ENCODE measurements around the gene GDF2.

Gene GDF2

GRCh38 chr10:47286591-47287315 is 35.5 kb upstream of the GDF2 start:
- TF ChIP-seq GATA3 (IDR thresholded peaks at IDR 0.05; ENCODE audit: low read depth, low read length) (no peak), GATA2 (IDR thresholded peaks at IDR 0.05; ENCODE audit: low read depth, low read length) (no peak)

DNA sequence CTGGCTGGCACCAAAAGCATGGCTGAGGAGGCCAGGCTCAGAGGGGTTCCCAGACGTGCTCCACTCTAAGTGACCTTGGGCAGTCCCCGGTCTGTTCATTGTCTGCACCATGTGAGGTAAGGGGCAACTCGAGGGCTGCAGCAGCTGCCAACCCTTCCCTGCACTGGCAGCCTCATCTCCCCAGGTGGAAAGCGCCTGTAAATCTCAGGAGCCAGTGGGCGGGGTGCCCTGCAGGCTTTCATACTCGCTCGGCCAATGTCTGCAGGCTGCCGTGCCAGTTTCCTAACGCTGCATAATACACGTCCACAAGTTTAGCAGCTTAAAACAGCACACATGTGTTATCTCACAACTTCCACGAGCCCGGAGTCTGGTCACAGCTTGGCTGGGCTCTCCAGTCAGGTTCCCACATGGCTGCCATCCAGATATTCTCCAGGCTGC is 34.9 kb upstream of the GDF2 start:
- TF ChIP-seq GATA3 (IDR thresholded peaks at IDR 0.05; ENCODE audit: low read depth, low read length) (no peak), GATA2 (IDR thresholded peaks at IDR 0.05; ENCODE audit: low read depth, low read length) (no peak; the same call in 1 of the 2 replicates)

DNA sequence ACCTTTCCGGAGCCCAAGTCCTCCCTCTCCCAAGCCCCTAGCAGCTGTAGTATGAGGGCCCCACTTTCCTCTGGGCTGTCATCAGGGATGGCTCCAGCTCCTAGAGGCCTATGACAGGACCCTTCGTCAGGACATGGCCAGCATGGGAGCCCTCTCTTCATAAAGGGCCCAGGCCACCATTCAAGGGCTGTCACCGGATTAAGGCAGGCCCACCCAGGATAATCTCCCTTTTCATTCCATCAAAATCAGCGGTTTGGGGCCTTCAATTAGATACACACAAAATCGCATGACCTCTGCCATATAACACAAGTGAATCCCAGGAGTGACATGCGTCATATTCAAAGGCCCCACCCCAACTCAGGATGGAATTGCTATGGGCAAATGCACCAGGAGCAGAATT is 34.4 kb upstream of the GDF2 start:
- no peak for TF ChIP-seq GATA2 (IDR thresholded peaks at IDR 0.05; ENCODE audit: low read depth, low read length)
- no peak for TF ChIP-seq GATA3 (IDR thresholded peaks at IDR 0.05; ENCODE audit: low read depth, low read length)

GRCh38 chr10:47288236-47288635 is 34.0 kb upstream of the GDF2 start:
- TF ChIP-seq GATA2 (IDR thresholded peaks at IDR 0.05; ENCODE audit: low read depth, low read length), result no peak
- no peak for TF ChIP-seq GATA3 (IDR thresholded peaks at IDR 0.05; ENCODE audit: low read depth, low read length)

- TF ChIP-seq GATA2 (IDR thresholded peaks at IDR 0.05; ENCODE audit: low read depth, low read length), result no peak
Observed at GRCh38 chr10:47288916-47289495, 33.2 kb upstream of the GDF2 start.

DNA sequence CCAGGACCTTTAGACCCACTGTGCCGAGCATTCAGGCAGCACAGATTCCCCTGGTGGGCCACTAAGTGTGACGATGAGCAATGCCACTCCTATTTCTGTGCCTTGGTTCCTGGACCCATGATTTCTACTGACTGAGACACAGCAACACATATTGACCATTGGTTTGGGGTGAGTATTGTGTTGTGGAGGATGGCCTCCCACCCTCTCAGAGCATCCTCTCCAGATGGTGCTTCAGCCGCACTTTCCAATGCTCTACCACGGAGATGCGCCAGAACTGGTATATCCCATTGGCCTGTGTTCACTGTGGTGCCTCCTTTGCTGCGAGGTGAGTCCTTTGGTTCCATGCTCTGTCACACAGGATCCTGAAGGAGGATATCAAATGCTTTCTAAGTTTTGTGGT is 32.3 kb upstream of the GDF2 start:
- TF ChIP-seq GATA3 (IDR thresholded peaks at IDR 0.05; ENCODE audit: low read depth, low read length) (no peak), GATA2 (IDR thresholded peaks at IDR 0.05; ENCODE audit: low read depth, low read length) (no peak)

GRCh38 chr10:47290338-47290737 is 31.9 kb upstream of the GDF2 start:
- TF ChIP-seq GATA2 (IDR thresholded peaks at IDR 0.05; ENCODE audit: low read depth, low read length) (no peak), GATA3 (IDR thresholded peaks at IDR 0.05; ENCODE audit: low read depth, low read length) (no peak)

GRCh38 chr10:47291682-47292081 is 30.6 kb upstream of the GDF2 start:
- TF ChIP-seq GATA2 (IDR thresholded peaks at IDR 0.05; ENCODE audit: low read depth, low read length), result no peak

DNA sequence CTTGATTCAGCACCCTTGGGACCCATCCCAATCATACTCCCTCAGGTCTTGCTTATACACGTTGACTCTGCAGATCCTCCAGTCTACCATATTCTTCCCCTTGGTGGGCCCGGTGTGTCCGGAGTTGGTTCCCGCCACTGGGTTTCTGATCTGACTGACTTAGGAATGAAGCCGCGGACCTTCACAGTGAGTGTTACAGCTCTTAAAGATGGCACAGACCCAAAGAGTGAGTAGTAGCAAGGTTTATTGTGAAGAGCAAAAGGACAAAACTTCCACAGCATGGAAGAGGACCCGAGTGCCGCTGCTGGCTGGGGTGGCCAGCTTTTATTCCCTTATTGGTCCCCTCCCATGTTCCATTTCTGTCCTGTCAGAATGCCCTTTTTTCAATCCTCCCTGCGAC is 28.2 kb upstream of the GDF2 start:
- no peak for TF ChIP-seq GATA3 (IDR thresholded peaks at IDR 0.05; ENCODE audit: low read depth, low read length)
- TF ChIP-seq GATA2 (IDR thresholded peaks at IDR 0.05; ENCODE audit: low read depth, low read length), result no peak

DNA sequence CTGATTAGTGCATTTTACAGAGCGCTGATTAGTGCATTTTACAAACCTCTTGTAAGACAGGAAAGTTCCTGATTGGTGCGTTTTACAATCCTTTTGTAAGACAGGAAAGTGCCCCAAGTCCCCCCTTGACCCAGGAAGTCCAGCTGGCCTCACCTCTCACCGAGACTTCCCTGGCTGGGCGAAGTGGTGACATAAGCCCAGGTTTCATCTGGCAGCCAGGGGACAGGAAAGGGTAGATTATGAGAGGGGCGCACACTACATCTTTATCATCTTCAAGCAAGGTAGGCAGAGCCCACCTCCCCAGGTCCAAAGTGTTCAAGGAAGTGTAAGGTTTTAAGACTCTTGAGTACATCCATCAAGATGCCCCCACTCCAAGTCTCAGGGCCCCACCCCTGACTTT is 27.8 kb upstream of the GDF2 start:
- TF ChIP-seq GATA3 (IDR thresholded peaks at IDR 0.05; ENCODE audit: low read depth, low read length) (no peak), GATA2 (IDR thresholded peaks at IDR 0.05; ENCODE audit: low read depth, low read length) (no peak)

DNA sequence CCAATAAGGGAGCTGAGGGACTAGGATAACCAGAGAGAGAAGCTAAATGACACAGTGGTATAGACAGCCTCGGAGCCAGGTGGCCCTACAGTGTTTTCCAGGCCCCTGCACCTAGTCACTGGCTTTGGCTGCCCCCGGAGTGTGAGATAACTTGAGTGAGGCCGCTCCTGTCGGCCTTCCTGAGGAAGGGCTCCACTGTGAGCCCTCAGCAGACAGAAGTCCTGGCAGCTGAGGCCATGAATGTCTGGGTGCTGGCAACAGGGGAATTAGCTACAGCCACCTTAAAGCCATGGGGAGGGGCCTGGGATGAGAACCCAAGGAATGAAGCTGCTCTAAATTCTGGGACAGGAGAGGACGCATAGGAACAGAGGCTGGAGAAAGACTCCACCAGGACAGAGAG is 26.8 kb upstream of the GDF2 start:
- no peak for TF ChIP-seq GATA2 (IDR thresholded peaks at IDR 0.05; ENCODE audit: low read depth, low read length)
- no peak for TF ChIP-seq GATA3 (IDR thresholded peaks at IDR 0.05; ENCODE audit: low read depth, low read length)

GRCh38 chr10:47296156-47296894 is 25.9 kb upstream of the GDF2 start:
- TF ChIP-seq GATA2 (IDR thresholded peaks at IDR 0.05; ENCODE audit: low read depth, low read length), result no peak
- no peak for TF ChIP-seq GATA3 (IDR thresholded peaks at IDR 0.05; ENCODE audit: low read depth, low read length)

DNA sequence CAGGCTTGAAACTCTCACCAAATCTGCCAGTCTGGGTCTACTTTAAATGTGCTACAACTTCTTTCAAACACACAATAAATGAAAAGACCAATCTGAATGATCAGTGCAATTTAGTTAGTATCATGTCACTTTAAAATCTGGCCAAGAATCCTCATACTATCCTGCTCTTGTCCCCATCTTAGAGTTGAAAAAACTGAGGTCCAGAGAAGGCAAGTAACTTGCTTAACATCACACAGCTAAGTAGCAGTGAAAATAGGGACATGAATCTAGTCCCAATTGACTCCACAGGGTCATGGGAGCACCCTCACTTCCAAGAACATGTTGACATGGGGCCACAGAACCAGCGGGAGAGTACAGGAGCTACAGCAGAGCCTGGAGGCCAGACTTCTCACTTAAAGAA is 25.3 kb upstream of the GDF2 start:
- TF ChIP-seq GATA3 (IDR thresholded peaks at IDR 0.05; ENCODE audit: low read depth, low read length) (no peak), GATA2 (IDR thresholded peaks at IDR 0.05; ENCODE audit: low read depth, low read length) (no peak)

DNA sequence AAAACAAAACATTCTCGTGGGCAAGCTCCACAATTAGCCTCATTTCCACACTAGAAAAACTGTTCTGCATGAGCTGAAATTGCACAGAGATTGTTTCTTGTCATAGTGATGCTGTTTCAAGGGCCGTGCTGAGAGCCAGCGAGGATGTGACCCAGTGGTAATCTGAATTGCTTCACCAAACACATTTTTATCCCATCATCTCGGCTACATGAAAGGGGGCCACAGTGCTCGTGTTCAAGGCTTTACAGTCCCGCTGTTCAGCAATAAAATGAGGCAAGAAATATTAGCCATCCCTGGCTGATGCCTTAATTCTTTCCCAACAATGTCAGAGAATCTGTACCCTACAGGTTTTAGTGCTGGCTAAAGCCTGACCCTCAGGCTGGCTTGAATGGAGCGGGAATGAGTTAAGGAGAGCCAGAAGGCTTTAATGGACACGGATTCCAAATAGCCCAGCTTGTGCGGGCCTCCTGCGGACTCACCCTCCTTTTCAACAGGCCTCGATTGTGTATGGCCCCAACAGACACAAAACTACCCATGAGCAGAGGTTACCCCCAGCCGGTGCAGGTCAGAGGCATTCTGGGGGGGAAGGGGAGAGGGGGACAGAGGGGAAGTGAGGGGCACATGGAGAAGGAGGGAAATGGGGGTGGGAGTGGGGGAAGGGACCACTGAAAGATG is 24.3 kb upstream of the GDF2 start:
- TF ChIP-seq GATA2 (IDR thresholded peaks at IDR 0.05; ENCODE audit: low read depth, low read length), result no peak

Data from SH-SY5Y (cell line).